Activated CD4-positive, alpha-beta T cell treated with anti-CD3 and anti-CD28 coated beads for 4 hours (primary cell): ENCODE data around the gene RRAGC.
"Not testable (repeated sequence)": the region's sequence is repeated elsewhere in the genome, so short reads cannot be mapped to it uniquely, and the experiment has no call there.

Experiments
- DNase-seq, 2 donors: peaks; one replicate each; pipeline ENCODE4 v3.0.0-alpha.2; 2020

RRAGC gene

GRCh38 chr1:38852780-38853179 is 6.8 kb downstream of the RRAGC start:
- DNase-seq = no peak

GRCh38 chr1:38848071-38848470 is 11.5 kb downstream of the RRAGC start:
- DNase-seq = no peak

GRCh38 chr1:38846210-38846609 is 13.4 kb downstream of the RRAGC start:
- DNase-seq = no peak

GRCh38 chr1:38845088-38845487 is 14.5 kb downstream of the RRAGC start:
- not testable (repeated sequence) for DNase-seq

DNA sequence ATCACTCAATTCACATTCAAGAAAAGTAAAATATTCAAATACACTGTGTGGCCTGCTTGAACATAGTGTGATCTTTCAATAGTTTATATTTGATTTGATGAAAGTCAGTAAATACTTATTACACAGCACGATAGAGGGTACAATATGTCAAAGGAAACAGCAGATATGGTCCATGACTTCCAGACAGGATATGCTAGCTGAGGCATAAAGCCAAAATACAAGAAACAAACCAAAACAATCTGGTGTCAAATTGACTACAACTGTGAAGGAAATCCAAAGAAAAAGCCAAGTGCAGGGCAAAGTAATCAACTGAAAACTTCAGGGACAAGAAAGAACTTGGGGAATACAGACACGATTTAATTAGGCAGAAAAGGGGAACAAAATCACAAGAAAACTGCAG is 19.3 kb downstream of the RRAGC start:
- DNase-seq = no peak

DNA sequence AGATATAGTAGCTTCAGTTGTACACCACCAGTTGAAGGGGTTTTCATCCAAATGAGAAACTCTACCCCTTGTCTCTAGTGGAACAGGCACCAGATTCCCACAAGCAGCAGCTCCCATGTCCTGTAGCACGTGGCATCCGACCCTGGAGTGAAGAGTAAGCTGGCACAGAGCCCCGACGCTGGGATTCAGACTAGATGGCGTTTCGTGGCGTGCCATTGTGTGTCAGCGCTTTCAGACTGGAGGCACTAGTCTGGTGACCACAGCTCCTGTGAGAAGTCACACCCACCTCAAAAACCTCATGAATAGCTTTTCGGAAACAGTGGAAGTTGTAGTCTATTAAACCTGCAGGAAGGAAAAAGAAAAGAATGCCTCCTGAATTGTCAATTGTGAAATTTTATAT is 20.2 kb downstream of the RRAGC start:
- no peak for DNase-seq

DNA sequence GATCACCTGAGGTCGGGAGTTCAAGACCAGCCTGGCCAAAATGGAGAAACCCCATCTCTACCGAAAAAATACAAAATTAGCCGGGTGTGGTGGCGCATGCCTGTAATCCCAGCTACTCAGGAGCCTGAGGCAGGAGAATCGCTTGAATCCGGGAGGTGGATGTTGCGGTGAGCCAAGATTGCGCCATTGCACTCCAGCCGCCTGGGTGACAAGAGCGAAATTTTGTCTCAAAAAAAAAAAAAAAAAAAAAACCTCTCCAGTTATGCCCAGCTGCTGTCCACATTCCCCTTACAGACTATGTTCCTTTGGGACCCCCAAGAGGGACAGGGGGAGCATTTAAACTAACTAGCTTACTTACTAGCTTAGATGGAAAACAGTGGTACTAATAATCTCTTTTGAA is 23.3 kb downstream of the RRAGC start:
- DNase-seq = not testable (repeated sequence)

DNA sequence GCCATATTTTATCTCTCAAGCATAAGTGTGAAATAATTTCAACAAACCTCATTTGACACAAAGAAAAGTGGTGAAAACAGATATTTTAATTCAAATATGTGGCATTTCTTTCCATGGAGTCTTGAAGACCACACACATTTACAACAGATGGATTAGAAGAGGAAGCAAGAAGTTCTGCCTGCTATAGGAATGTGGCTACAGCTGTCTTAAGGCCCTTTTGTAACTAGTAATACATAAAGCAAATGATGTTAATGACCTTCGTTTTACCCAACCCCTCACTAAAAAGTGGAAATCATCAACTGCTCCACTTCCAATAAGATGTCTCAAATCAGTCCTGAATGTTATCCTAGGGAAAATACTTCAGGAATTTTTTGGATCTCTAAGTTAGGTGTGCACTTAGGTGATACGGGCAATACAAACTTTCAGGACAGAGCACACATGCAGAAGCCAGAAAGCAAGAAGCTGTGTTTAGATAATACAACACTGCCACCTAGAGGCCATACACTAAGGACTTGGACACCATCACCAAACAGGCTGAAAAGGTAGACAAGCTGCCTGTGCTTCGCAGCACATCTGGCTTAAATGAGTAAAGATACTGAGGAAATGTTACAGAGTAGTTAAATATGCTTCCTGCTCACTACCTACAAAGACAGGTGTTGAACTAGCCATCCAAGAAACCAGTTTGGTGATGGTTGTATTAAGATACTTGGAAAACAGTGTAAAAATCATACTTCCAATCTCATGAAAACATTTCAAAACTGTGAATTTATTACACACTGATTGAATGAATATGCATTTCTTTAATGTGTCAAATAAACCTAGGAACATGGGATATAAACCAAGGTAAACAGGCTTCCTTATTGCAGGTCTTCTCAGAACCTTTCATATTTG is 24.4 kb downstream of the RRAGC start:
- DNase-seq = peak; percentile 40 to 61

DNA sequence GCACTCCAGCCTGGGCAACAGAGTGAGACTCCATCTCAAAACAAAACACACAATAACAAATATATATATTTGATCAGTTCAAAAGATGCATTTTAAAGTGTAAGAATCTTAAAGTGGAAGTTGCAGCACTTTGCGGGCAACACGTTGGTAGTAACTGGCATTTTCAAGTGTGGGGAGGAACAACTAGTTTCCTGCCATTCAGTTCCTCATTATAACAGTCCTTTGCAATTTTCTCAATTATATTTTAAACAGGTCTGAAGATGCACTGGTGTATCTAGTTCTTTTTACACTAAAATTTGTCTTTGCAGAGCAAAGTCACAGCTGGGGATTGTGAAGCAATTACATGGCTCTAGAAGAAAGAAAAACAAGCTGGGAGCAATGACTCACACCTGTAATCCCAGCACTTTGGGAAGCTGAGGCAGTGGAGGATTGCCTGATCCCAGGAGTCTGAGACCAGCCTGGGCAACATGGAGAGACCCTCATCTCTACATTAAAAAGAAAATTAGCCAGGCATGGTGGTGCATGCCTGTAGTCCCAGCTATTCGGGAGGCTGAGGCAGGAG is 25.3 kb downstream of the RRAGC start:
- no peak for DNase-seq

- no peak for DNase-seq
These were observed 26.4 kb downstream of the RRAGC start for GRCh38 chr1:38833146-38833545.

DNA sequence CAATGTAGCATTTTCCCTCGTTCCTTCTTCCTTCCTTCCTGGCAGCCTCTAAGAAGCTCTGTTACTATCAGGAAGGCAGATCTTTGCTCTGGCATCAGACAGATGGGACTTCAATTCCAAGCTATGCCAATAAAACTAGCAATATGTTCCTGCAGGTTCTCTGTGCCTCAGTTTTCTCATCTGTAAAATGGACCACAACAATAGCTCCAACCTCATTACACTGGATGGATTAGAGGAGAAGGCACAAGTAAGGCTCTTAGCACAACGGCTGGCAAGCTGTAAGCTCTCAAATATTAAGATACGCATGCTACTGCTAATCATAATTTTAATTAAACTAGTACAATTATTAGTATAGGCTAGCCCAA is 27.2 kb downstream of the RRAGC start:
- no peak for DNase-seq

DNA sequence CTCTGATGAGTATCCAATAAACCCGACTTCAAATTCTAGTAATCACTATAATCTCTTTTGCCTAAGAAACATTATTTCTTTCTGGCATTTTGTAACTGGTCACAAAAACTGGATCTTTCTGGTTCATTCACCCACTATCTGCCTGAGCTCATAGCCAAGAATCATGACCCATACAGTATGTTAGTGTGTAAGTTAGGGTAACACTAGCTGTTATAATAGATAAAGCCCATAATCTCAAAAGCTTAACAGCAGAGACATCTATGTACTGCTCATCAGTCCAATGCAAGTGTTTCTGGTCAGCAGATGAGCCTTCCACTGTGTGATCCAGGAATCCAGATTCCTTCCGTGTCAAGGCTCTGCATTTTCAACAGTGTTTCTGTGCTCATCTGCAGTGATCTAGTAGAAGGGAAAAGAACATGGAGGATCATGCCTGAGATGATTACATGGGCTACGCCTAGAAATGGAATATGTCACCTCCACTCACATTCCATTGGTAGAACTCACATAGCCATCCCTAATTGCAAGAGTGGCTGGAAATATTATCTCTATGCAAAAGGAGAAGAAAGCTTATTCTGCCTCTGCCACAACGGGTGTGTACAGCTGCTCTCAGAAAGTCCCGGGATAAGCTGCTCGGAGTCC is 27.7 kb downstream of the RRAGC start:
- no peak for DNase-seq

- no peak for DNase-seq
These were observed 30.2 kb downstream of the RRAGC start for GRCh38 chr1:38829368-38829767.

DNA sequence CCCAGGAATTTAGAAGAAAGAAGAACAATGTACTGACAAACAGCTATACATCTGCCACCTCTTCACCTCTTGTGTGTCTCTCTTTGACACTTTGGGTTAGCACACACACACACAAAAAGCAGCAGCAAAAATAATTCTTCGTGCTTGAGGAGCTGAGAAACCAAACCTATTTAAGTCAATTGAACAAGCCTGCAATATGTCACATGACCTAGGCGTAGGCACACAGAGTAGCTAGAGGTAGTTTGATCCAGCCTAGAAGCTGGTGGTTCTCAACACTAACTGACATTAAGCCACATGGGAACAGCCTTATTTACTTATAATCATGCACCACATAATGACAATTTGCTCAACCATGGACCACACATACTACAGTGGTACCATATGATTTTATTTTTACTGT is 32.3 kb downstream of the RRAGC start:
- DNase-seq = no peak

- DNase-seq = no peak
These were observed 32.7 kb downstream of the RRAGC start for GRCh38 chr1:38826886-38827285.

GRCh38 chr1:38826262-38826661 is 33.3 kb downstream of the RRAGC start:
- no peak for DNase-seq

- DNase-seq = no peak
These were observed 38.7 kb downstream of the RRAGC start for GRCh38 chr1:38820860-38821259.

DNA sequence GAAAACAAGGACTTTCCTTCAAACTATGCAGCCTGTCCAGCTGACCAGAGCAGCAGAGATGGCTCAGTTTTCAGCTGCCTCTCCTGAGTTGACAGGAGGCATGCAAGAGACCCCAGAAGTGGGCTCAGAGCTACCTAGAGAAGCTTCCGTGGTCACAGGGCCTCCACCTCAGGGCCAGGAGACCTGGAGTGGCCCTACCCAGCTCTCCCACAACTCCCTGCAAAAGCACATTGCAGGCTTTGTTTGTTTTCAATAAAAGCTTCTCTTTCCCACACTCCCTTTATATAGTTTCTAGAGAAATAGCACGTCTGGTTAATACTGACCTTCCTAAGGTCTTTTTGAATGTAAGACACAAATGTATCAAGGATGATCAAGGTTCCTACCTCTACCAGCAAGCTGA is 40.1 kb downstream of the RRAGC start:
- DNase-seq = no peak

DNA sequence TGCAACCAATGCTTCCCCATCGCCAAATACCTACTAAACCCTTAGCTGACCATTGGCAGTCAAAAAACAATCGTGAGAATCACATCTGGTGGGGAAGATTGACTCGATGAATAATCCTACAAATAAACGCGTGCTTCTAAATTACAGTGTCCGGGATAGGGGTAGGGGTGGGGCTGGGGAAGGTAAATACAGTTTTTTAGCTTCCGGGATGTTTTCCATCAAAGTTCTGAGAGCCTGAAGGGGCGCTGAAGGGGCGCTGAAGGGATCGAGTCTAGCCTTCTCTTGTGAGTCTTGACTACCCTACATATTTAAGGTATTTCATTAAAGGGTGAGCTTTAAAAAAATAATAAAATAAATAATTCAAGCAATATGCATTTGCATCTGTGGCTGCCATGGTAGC is 40.5 kb downstream of the RRAGC start:
- DNase-seq = no peak

GRCh38 chr1:38818175-38818976 is 41.2 kb downstream of the RRAGC start:
- peak; percentile 18 to 44 for DNase-seq

DNA sequence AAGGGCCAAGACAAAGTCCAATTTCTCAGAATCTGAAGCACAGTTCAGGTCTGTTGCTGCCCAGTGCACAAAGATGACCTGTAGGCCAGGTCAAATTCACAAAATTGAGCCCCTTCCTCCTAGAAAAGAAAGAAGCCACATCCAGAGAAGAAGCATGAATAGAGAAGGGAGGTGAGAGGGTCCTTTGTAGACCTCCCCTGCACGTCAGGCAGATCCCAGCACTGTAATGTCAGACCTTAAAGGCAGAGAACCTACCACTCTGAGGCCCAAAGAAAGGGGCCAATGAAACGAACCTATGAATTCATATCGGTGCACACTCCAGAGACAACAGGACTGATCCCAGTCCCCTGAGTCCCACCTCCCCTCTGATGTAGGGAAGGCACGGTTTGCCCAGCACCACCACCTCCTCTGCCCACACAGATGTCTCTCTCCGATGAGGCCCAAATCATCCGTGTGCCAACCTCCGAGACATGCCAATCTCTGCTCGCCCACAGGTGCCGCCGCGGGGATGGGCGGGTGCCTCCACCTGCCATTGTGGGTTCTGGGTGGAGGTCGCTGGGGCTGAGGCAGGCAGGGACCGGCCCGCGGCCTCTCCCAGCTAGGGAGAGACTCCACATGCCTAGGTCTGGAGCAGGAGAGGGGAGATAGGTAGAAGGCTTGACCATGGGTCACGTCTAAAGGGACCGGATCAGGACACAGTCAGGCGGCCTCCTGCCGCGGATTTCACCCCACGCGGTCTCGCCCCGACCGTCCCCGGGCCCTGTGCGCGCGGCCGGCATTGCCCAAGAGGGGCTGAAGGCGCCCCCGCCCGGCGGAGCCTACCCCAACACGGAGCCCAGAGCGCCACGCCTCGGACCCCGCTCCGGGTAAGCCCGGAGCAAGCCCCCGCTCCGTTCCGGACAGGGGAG is 42.1 kb downstream of the RRAGC start:
- DNase-seq = no peak

- no peak for DNase-seq
These were observed 43.5 kb downstream of the RRAGC start for GRCh38 chr1:38815903-38816627.
